Measurements from ENCODE around the gene SRC.

SRC gene

GRCh38 chr20:37381621-37382471 lies 35.9 kb downstream of the SRC start:
- no peak for DNase-seq (ENCODE audit: low read depth, low spot score)

GRCh38 chr20:37382482-37383120 lies 36.7 kb downstream of the SRC start:
- DNase-seq (ENCODE audit: low read depth, low spot score): no peak

DNA sequence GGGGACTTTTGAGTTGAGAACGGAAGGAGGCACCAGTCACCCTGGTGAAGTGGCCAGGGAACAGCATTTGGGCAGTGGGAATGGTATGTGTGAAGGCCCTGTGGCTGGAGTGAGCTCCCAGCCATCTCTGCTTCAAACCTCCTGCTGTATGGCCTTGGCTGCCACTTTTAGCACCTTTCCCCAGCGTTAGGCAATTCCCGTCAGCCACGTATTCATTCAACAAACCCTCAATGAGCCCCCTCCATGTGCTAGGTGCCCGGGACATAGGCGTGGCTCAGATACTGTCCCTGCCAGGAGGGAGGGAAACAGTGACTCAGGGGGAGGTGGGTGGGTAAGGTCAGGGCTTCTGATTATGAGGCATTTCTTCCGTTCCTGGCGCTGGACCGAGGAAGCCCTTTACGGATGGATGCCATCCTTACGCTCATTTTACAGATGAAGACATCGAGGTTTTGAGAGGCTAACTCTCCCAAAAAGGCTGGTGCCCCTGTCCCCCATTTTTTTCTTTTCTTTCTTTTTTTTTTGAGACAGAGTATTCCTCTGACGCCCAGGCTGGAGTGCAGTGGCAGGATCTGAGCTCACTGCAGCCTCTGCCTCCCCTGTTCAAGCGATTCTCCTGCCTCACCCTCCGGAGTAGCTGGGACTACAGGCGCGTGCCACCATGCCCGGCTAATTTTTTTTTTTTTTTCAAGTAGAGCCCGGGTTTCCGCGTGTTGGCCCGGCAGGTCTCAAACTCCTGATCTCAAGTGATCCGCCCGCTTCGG lies 37.5 kb downstream of the SRC start:
- DNase-seq (ENCODE audit: low read depth, low spot score): no peak

DNA sequence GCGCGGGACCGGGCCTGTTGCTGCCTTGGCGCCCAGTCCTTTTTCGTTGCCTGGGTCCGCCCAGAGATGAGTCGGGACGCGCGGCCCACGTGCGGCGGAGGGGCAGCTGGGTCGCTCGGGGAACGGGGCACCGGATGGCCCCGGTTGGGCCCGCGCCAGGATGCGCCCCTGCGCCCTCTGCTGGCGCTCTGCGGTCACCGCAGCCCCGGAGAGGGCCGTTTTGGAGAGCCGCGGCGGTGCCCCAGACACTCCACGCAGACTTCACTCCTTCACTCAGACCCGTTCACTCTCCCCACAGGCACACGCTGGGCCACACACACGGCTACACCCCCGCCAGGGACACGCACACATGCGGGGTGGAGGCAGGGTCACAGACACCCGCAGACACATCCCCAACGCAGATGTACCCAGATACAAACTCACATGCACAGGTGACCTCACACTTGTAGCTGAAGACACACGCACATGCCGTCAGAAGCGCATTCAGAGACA lies 38.8 kb downstream of the SRC start:
- DNase-seq (ENCODE audit: low read depth, low spot score): no peak

DNA sequence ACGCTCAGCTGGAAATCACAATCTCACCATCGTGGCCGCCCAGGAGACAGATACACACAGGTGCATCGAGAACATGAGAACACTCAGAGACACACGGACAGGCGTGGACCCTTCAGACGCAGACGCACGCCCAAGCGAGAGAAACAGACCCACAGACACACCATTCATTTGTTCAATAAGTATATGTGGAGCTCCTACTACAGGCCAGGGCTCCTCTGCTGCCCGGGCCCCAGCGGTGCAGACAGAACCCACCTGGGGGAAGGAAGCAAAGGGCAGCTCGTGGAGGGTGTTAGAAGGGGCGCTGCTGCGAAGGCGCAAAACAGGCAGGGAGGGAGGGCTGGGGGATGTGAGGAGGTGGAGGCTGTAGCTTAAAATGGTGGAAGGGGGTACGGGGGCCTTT lies 39.2 kb downstream of the SRC start:
- no peak for DNase-seq (ENCODE audit: low read depth, low spot score)

- DNase-seq (ENCODE audit: low read depth, low spot score): no peak
Observed at GRCh38 chr20:37385659-37386504, 39.9 kb downstream of the SRC start.

DNA sequence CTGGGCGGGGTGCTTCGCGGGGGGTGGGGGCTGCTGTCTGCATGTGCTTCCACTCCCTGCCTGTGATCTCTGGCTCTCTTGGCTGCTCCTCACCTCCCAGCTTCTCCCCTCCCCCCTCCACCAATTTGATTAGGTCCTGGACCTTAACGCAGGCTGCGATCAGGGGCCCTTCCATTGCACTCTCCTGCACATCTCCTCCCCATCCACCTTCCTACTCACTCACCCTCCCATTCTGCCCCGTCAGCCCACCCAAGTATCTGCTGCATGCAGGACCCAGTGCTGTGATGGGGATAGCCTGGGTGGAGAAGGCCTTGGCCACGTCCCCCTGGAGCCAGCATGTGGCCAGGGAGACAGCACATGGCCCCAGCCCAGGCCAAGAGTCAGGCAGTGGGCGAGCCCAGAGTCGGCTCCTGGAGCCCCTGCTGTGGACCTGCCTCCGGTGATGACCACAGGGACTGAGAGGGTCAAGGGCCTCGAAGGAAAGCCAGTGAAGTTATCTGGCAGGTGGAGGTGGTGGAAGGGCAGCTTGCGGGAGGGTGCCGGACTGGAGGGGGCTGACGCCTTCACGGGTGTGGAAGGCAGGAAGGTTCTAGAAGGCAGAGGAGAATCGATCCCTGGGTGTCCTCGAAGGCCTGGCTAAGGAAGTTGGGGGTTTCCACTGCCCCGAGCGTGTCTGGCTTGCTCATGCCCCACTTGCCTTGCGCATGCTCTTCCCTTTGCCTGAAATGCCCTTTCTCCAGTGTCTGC lies 40.7 kb downstream of the SRC start:
- DNase-seq (ENCODE audit: low read depth, low spot score): no peak

DNA sequence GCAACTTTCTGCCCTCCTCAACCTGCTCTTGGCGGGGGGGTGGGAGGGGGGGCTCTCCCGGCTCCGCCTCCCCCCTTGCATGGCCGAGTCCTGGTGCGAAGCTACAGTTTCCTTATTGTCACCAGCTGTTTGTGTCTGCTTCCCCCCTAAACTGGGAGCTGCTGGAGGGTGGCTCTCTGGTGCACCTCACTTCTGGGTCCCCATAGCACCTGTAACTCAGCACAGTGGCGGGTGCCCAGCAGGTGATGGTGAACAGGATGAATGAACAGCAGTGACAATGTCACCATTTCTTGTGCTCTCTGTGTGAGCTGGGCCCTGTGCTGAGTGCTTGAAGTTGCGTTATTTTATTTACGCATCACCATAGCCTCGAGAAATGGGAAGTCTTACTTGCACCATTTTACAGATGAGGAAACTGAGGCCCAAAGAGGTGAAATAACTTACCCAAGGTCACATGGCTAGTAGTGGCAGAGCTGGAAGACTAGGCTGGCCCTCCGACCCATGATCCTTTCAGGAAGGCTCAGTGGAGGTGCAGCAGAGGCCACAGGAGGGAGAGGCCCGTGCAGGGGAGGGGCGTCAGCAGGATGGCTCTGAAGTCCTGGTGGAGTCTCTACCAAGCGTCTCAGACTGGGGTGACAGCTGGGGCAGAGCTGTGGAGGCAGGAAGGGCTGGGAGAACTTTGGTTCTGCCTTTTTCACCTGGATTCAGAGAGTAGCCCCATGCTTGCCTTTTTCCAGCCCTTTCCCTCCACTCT lies 41.8 kb downstream of the SRC start:
- no peak for DNase-seq (ENCODE audit: low read depth, low spot score)

- no peak for DNase-seq (ENCODE audit: low read depth, low spot score)
Observed at GRCh38 chr20:37388831-37389230, 42.9 kb downstream of the SRC start.

DNA sequence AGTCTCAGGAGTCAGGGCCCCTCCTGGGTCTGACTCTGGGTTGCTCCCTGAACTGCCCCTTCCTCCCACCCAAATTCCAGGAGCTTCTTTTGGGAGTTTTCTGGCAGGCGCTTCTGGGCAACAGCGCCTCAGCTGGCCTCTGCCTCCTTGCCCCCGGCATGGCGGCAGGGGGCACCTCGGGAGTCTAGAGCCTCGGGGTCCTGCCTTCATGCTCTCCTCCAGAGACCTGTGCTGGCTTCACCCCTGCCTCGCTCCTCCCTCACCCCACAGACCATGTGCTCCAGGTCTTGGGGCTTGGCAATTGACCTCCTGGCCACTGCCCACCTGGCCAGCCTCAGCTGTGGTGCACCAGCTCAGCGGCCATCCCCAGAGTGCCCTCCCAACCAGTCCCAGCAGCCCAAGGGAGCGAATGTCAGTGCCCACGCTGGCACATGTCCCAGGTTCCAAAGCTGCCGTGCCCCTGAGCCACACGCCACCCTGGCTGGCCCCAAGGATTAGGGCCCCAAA lies 43.4 kb downstream of the SRC start:
- no peak for DNase-seq (ENCODE audit: low read depth, low spot score)

DNA sequence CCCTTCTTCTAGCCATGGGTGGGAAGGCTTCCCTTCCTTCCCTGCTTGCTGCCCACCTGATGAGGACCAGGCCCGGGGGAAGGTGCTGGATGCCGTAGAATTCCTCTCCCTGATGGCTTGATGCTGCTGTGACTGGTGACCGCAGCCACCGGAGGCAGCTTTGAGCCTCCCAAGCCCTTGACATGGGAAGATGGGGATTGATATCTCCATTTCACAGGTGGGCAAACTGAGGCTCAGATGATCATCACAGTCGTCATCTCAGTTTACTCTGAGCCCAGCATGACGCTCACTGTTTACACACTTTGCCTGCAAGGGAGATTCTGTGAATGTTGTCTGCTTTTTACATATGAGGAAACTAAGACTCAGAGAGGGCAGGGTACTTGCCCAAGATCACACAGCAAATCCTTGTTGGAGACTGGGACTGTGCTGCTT lies 43.9 kb downstream of the SRC start:
- no peak for DNase-seq (ENCODE audit: low read depth, low spot score)

GRCh38 chr20:37390503-37390890 lies 44.6 kb downstream of the SRC start:
- no peak for DNase-seq (ENCODE audit: low read depth, low spot score)

GRCh38 chr20:37390891-37391525 lies 45.1 kb downstream of the SRC start:
- DNase-seq (ENCODE audit: low read depth, low spot score): no peak

GRCh38 chr20:37392441-37393195 lies 46.7 kb downstream of the SRC start:
- no peak for DNase-seq (ENCODE audit: low read depth, low spot score)

GRCh38 chr20:37393196-37393862 lies 47.4 kb downstream of the SRC start:
- no peak for DNase-seq (ENCODE audit: low read depth, low spot score)

- DNase-seq (ENCODE audit: low read depth, low spot score): no peak
Observed at GRCh38 chr20:37393863-37394542, 48.1 kb downstream of the SRC start.

Data from brain pericyte (primary cell).